ENCODE data around the gene ZNF497.

Gene ZNF497

GRCh38 chr19:58307736-58308135 lies 54.8 kb downstream of the ZNF497 start:
- DNase-seq (ENCODE audit: low spot score): no peak

- DNase-seq (ENCODE audit: low spot score): no peak
These were observed 56.6 kb downstream of the ZNF497 start for GRCh38 chr19:58305932-58306323.

GRCh38 chr19:58305065-58305931 lies 57.3 kb downstream of the ZNF497 start, which contains the start of gene ERVK3-1:
TSS of gene ERVK3-1 (plus strand) at chr19:58305377. CDS start at chr19:58312169, 6,792 bp downstream.
- peak; percentile 98 for DNase-seq (ENCODE audit: low spot score)

- no peak for DNase-seq (ENCODE audit: low spot score)
These were observed 57.8 kb downstream of the ZNF497 start for GRCh38 chr19:58304748-58305064.

All from kidney tubule cell (primary cell).